GM18858 (cell line): Measurements from ENCODE around the gene TRIM8.

Experiments
- ATAC-seq: cut with Tn5 transposase; IDR thresholded peaks from one replicate; pipeline ENCODE4 v1.9.1; 2021; ENCODE audit not compliant: unreplicated experiment

Gene TRIM8, protein sequence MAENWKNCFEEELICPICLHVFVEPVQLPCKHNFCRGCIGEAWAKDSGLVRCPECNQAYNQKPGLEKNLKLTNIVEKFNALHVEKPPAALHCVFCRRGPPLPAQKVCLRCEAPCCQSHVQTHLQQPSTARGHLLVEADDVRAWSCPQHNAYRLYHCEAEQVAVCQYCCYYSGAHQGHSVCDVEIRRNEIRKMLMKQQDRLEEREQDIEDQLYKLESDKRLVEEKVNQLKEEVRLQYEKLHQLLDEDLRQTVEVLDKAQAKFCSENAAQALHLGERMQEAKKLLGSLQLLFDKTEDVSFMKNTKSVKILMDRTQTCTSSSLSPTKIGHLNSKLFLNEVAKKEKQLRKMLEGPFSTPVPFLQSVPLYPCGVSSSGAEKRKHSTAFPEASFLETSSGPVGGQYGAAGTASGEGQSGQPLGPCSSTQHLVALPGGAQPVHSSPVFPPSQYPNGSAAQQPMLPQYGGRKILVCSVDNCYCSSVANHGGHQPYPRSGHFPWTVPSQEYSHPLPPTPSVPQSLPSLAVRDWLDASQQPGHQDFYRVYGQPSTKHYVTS

DNA sequence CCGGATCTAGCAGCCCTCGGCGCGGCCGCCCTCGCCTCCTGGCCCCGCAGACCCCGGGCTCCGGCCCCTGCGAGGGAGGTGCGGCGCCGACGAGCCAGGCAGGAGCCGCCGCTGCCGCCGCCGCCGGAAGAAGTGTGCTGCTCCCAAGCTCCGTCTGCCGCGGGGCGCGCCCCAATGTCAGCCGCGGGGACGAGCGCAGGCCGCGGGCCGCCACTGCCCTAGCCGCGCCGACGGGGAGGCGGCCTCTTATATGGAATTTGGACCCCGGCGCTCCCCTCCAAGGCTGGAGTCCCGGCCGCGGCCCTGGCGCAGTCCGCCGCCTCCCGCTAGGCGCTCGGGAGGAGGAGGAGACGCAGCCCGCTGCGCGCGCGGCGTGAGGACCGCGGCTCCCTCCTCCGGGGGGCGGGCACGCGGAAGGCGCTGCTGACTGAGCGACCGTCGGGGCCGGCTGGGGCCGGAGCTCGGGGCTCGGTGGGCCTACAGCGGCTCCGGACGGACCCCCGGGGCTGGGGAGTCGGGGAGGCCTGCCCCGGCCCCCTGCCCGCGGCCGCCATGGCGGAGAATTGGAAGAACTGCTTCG lies at the start of gene TRIM8:
Gene TRIM8, plus strand, starts transcription at position 414 of the 580 bp plus-strand sequence. Its CDS starts 139 bp downstream, at position 553.
- no peak for ATAC-seq

DNA sequence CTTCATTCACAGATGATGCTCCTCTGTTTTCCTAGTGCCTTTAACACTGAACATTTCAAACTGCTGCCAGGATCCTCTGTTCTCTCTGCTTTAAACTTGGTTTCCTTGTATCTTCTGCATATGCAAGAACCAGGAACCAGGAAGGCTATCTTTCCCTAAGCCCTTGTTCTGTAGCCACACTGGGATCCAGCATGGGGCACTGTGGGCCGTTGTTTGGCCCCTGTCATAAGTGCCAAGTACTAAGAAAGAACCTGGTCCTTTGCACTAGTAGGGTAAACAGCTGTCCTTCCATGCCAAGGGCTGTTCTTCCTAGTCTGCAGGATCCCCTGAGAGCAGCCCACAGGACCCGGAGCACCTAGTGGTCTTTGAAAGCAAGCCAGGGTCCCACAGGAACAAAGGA lies 49.0 kb upstream of the TRIM8 start:
- ATAC-seq = no peak

DNA sequence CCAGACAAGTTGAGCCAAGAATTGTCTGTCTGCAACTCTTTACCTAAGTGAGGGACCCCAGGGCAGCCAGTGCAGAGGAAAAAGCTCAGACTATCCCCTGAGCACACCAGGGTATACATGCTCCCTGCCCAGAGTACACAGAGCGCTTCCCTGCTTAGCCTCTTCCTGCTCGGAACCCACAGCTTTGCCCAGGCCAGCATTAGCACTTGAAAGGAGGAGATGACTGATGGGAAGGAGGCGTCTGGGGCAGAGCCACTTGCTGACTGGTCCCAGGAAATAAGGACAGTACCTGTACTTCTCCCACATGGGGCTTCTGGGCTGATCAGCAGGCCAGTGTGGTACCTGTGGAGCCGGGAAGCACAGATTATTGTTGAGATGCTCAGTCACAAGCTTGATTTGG lies 48.4 kb upstream of the TRIM8 start:
- no peak for ATAC-seq

DNA sequence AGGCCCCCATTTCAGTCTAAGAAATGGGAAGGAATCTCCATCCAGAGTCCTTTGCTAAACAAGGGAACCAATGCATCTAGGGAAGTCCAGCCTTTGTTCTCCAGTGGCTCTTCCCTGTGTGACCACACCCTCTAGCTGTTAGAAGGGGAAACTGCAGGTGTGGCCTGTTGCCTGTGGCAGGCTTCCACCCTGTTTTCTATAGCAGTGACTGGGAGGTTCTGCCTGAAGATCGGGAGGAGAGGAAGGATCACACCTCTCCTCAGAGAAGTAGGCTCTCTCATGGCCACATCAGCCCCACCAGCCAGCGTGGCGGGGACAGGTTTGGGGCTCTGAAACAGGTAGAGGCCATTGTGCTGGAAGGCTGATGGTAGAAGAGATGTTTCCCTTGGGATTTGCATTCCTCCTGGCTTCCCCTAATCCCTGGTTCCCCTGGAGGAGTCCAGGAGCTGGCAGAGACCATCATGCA lies 47.7 kb upstream of the TRIM8 start:
- ATAC-seq = no peak

DNA sequence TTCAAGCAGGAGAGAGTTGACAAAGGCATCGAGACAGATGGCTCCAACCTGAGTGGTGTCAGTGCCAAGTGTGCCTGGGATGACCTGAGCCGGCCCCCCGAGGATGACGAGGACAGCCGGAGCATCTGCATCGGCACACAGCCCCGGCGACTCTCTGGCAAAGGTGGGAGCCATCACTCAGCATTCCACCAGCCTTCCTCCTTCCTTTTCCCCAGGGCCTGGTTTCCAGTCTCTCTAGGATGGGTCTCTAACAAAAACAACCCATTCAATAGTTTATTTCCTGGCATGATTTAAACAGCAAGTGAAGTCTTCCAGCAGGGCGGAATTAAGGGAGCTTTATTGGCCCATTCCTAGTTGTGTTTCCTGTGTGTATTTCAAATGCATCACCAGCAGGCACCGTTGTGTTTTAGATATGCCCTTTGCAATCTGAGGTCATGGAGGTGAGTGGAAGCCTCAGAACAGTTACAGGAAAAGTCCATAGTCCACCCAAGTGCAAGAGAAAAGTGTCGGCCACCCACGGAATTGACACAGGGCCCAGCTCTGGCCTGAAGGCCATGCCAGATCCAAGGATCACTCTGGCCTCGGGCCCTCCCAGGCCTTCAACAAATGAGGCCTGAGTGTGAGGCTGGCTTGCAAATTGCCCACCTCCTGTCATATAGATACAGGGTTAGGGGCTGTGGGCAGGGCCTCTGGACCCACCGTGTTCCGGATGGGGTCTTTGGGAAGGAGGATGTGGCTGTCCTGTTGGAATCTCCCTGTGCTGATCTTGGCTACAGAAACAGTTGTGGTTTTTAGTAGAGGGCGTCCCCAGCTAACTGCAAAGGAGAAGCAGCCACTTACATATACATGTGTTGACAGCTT lies 46.9 kb upstream of the TRIM8 start:
- no peak for ATAC-seq

DNA sequence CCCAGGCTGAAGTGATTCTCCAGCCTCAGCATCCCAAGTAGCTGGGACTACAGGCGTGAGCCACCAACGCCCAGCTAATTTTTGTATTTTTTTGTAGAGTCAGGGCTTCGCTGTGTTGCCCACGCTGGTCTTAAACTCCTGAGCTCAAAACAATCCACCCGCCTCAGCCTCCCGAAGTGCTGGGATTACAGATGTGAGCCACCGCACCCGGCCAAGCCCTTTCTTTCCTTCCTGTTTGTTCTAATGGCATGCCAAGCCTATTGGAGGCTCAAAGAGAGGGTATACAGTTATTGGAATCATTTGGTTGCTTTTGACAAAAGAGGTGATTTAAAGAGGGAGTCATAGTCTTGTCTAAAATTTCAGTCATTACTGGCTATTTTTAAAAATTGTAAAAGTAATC lies 46.0 kb upstream of the TRIM8 start:
- ATAC-seq = no peak

DNA sequence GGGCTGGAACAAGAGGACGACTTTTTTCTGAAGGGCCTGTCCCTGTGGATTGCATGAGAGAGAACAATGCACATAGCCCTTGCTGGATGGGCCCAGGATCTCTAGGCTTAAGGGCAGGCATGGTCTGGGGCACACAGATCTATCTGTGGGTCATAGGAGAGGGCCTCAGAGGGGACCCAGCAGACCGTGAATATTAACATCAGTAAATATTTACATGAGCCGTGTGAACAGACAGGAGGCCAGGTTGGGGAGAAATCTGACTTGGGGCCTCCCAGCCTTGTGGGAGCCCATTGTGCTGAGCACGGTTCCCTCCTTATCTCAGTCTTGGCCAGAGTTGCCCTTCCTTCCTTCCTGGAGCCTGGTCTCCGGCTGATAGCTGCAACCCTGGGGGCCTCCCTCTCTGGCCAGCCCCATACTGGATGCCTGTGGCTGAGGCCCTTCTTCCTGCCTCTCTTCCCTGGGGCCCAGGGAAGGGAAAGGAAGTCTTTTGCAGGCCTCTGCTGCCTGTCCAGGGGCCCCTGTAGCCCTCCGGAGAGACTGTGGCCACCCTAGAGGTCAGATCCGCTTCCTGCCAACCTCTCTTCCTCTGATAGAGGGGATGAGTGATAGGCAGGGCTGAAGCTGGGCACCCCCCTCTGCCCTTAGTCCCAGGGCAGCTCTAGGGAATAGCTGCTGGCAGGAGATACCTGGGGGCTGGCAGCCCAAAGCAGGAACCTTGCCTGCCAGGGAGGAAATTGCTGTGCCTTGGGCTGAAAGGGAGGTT lies 44.5 kb upstream of the TRIM8 start:
- ATAC-seq = no peak

DNA sequence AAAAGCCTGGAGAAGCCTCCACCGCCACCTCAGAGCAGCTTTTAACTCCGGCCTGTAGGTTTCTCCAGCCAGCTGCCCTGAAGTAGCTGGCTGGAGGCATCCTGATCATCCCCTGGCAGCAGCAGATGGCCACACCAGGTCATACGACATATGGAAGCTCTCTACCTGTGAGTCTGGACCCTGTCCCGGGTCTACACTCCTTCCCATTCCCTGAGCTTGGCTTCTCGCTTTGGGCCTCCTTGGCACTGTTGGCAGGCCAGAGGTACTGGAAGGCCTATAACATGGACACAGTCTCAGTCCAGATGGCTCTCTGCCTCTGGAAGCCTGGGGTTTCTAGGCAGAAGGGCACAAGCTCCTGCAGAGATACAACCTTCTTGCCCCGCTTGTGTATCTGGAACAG lies 43.5 kb upstream of the TRIM8 start:
- ATAC-seq = no peak

DNA sequence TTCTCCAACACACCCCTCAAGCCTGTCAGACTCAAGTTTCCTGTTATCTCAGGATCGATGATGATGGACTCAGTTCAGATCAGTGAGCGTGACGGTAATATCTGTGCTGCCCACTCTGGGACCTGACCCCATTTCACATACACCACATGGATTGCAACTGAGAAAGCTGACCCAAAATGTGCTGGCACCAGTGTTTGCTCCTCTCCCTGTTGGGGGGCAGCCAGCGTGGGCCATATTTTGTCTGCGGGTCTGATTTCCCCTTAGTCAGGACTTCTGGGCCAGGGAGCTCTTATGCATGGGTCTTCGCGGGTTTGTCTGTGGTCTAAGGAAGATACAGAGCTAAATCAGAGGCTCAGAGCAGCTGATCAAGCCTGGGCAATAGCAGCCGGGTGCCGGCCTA lies 42.6 kb upstream of the TRIM8 start:
- no peak for ATAC-seq

DNA sequence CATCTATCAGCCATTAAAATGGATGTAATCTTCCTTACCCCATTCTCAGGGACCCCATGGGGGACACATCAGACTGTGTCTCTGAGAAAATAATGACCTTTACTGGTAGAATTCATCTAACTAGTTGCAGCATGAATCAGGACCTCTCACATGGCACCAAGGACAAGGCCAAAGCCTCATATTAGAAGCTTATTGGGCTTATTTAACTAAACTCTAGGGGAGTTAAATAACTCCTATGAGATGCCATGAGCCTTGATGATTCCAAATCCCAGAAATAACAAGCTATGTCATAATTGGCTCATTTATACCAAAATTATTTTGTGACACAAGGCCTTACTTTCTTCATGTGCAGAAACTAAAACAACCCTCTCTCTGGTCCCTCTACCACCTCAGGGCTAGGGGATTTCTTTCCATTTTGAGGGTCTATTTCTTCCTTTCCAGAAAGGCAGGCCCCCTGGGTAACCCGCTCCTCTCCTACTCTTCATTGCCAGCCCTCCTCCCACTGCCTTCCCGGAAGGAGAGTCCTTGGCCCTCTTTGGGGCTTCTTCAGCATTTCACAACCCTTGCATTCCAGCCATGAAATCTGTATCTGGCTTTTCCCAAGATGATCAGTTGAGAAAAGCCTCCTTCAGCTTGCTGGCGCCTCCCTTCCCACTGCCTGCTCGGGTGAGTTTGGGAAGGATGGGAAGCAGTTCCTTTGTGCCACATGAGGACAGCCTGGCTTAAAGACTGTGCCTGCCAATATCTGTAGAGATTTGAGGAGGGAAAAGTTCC lies 41.8 kb upstream of the TRIM8 start:
- ATAC-seq = no peak

DNA sequence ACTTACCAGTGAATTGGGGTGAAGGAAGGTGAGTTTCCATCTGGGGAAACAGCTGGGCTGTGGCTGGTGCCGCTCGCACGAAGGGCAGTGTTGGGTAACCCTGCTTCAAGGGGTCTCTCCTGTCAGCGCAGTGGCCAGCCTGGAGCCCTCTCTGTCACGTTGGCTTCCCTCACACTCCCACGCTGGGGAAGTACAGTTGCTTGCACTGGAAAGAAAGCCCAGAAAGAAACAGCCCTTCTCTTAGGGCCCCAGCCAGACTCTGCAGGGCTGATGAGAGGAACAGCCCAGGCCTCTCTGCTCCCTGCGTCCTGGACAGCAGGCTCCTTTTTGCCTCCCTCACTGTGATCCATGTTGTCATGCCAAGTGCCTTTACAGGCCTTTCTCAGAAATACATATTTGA lies 40.3 kb upstream of the TRIM8 start:
- ATAC-seq = no peak

DNA sequence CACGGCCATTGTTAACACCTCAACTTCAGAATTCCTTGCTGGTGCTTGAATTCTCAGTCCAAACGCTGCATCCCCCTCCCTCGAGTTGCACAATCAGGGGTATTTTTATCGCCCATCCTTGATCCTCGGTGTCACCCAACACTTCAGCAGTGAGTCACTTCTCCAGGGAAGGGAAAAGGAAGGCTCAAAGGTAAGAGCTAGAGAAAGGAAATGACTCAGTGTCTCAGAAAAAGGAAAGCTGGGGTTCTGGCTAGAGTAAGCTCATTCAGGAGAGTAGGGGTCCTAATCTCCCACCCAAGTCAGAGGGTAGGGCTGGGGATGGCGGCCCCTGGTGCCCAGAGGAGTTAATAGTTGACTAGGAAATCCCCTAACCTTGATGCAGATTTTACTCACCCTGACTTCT lies 39.8 kb upstream of the TRIM8 start:
- no peak for ATAC-seq

DNA sequence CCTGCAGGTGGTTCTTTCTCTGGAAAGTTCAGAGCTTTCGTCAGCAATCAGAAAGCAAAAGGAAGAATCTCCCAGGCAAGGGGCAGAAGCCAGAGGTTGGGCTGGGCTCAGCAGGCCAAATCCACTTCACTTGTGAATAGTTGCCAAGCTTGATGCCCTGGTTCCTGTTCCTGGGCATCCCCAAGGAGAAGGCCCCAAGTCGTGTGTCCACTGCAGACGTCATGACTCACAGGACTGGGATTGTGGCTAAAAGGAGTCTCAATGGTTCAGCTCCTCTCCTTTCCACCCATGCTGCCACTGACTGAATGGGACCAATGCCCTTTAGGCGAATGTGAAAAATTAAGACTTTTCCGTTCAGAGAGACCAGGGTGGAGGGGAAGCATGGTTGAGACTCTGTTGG lies 38.6 kb upstream of the TRIM8 start:
- ATAC-seq = no peak

DNA sequence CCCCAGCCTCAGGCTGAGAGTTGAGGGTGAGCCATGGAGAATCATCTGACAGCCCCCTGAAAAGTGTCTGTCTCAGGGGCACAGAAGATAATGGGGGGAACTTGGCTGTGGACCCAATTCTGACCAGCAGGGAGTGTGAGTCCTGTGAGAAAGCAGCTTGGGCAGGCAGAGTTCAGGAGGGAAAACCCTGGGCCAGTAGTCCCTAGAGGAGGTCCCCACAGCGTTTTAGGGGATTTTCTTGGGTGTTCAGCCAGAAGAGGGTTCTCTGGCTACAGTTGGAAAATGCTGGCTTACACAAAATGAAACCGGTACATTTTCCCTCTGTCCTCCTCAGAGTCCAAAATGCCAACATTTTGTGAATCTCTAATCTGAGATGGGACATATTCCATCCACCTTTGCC lies 35.8 kb upstream of the TRIM8 start:
- no peak for ATAC-seq

DNA sequence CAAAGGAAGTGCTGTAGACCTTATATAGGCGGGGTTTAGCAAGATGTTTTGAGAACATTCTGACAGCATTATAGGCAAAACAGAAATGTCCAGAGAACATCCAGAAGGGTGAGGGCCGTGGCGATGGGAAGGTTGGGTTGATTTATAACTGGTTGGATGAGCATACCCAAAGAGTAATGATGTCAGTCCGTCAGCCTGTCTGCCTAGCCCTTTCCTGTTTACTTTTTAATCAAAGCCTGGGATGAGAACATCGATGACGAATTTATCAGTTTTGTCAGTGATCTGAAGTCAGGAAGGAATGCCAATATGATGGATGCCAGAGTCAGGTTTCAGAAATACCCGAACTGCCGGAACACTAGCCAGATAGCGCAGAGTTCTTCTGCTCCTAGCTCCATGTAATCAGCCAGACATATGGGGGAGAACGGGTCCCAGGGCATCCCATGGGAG lies 33.8 kb upstream of the TRIM8 start:
- no peak for ATAC-seq

DNA sequence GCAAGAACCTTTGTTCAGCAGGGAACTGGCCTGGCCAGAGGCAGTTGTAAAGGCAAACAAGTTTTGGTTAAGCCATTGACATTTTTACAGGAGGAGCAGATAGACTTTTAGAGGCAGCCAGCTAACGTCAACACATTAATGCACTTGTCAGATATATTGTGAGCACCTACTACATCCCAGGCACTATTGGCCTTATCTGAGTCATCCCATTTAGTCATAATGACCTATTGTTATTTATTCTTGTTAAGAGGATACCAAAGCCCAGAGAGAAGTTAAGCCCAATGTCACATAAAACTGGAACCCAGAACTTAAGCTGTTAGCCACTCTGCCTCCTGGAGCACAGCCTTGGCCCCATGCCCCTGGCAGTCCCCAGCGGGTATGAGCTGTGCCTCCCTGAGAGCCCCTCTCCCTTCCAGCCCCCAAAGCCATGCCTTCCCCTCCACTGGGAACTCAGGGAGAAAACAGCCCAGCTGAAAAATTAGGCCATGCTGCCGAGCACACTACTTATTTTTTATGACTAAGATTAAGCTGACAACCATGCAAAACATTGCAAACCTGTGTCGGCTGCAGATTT lies 32.7 kb upstream of the TRIM8 start:
- ATAC-seq = no peak

DNA sequence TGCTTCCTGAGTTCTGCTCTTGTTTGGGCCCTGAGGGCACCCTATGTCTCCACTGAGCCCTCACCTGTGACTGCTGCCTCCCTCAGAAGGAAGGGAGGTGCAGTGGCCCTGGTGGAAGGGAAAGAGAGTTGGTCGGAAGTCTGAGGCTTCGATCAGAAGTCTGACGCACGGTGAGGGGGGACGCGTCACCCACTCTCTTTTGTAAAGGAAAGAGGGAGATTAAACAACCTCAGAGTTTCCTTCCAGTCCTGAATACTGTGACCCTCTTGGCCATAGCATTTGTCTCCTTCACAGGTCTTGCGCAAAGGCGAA lies 31.4 kb upstream of the TRIM8 start:
- no peak for ATAC-seq

DNA sequence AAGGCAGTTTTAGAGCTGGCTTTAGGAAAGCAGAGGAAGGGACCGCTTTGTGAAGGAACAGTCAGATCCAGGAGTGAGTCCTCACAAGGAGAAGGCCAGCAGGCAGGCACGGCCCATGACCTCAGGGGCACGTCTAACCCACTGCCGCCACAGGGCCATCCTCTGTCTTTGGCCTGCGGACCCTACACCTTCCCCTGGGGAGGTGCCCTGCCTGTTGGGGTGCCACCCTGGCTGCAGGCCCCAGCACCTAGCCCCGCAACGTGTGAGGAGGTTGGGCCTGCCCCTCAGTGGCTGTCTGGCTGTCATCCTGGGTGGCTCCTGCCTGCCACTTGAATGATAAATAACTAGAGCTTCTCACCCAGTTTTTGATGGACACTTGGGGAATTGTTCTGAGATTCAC lies 31.0 kb upstream of the TRIM8 start:
- ATAC-seq = no peak

DNA sequence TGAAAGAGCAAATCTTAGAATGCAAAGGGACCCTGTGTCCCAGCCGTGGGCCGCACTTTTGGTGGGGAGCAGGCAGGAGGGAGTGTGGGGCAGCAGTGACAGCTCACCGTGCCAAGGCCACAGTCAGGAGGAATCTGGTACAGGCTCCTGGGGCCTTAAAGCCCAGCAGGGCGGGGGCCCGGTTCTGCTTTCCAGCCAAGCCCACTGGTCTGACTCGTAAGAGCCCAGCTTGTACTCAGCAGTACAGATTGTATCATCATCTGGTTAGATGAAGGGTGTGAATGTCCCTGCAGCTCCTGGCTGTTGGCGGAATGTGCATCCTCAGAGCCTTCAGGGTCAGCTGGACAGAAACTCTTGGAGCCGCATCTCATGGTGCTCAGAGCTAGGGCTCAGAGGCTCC lies 30.5 kb upstream of the TRIM8 start:
- ATAC-seq = no peak

DNA sequence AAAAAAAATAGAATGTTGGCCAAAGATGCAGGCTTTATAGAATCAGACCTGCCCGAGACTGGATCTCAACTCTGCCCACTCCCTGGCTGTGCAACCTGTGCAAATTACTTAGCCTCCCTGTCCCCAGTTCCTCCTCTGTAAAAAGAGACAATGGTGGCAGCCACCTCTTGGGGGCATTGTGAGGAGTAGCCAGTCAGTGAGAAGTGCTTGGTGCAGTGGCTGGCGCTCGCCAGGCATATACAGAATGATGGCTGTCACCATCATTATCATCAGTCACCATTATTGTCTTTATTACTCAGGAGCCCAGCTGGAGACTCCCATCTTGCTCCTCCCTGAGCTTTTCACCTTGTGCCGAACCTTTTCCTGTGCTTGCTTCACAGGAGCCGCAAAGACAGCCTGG lies 29.4 kb upstream of the TRIM8 start:
- ATAC-seq = no peak
